Measurements from ENCODE around the gene CIDEC.
A peak's percentile ranks its signal among the peaks of the same experiment; 100 is the strongest.
"Not testable (repeated sequence)": the region's sequence is repeated elsewhere in the genome, so short reads cannot be mapped to it uniquely, and the experiment has no call there.

Gene CIDEC

GRCh38 chr3:9901967-9902366 lies 21.9 kb upstream of the CIDEC start:
- DNase-seq (ENCODE audit: low read depth, low spot score), result no peak

- DNase-seq (ENCODE audit: low read depth, low spot score), result not testable (repeated sequence)
Measured at GRCh38 chr3:9900965-9901415, 20.9 kb upstream of the CIDEC start.

GRCh38 chr3:9899289-9899791 lies 19.3 kb upstream of the CIDEC start:
- no peak for DNase-seq (ENCODE audit: low read depth, low spot score)

DNA sequence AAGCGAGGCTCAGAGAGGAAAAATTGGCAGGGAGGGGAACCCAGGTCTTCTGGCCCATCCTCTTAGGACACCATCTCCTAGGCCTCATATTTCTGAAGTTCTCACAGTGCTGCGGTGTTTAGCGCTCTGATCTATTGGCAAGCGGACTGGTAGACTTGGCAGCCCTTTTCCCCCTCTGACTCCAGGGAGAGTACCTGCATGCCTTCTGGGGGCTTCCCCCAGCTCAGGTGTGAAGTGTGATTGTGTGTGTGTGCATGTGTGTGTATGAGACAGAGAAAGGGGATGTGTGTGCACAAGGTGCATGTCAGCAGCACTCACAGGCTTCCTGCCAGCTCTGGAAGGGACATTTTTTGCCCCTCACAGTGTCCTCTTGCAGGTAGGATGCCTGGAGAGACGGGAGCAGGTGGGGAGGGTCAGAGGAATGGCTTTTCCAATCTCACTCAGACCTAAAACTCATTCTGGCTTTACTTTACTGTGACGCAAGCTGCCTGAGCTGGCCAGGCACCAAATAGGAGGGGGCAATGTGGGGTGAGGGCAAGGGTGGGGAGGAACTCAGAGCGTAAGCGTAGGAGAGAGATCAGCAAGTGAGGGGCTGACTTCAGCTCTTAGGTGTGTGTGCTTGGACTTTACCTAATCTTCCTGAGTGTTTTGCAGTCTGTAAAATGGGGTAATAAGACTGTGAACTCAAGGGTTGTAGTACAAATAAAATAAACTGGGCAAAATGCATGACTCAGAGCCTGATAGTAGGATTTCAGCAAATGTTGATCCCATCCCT lies 18.6 kb upstream of the CIDEC start:
- DNase-seq (ENCODE audit: low read depth, low spot score), result no peak

- DNase-seq (ENCODE audit: low read depth, low spot score), result no peak
Measured at GRCh38 chr3:9897408-9898372, 17.6 kb upstream of the CIDEC start.

- not testable (repeated sequence) for DNase-seq (ENCODE audit: low read depth, low spot score)
Measured at GRCh38 chr3:9896755-9897407, 16.8 kb upstream of the CIDEC start.

GRCh38 chr3:9895715-9896114 lies 15.7 kb upstream of the CIDEC start:
- DNase-seq (ENCODE audit: low read depth, low spot score), result not testable (repeated sequence)

DNA sequence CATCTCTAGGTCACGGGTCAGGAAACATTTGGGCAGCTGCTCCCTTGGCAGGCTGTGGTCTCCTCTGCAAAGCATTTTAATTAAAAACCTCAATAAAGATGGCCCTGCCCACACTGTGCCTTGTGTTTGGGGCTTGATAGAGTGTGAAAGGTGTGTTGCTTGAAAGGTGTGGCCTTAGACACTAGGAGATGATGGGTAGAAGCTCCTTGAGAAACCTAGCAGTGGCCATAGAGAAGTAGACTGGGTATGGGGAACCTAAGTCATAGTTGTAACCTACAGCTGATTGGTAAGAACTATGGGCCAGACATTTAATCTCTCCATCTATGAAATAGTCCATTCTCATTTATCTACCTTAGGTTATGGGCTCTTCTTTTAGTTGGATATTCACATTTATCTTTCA lies 13.7 kb upstream of the CIDEC start:
- DNase-seq (ENCODE audit: low read depth, low spot score), result no peak

DNA sequence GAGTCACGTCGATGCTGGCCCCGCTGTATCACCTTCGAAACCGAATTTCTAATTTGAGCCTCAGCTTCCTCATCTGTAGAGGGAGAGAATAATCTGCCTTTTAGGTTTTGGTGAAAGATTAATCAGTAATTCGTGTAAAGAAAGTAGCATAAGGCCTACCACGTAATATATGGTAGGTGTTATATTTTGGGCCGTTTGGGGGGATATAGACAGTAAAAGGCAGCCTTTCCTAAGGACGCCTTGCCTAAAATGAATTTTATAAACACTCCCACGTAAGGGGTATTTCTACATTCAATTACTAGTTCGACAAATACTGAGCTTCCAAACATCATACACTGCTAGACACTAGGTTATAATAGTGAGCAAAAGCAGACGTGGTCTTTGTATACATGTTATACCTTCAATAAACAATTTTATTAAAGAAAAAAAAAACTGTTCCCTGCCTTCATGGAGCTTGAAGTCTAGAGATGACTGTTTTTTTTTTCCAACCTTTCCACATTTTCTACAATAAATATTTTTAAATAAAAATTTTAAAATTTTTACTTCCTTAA lies 11.1 kb upstream of the CIDEC start:
- DNase-seq (ENCODE audit: low read depth, low spot score), result no peak

GRCh38 chr3:9890249-9891071 lies 10.4 kb upstream of the CIDEC start, which contains the start of gene JAGN1:
JAGN1 (plus strand) TSS chr3:9890610; CDS start chr3:9890723, 113 bp downstream.
- peak; percentile 91 for DNase-seq (ENCODE audit: low read depth, low spot score)

GRCh38 chr3:9889405-9889804 lies 9.4 kb upstream of the CIDEC start:
- no peak for DNase-seq (ENCODE audit: low read depth, low spot score)

- DNase-seq (ENCODE audit: low read depth, low spot score), result no peak
Measured at GRCh38 chr3:9888540-9888939, 8.5 kb upstream of the CIDEC start.

- no peak for DNase-seq (ENCODE audit: low read depth, low spot score)
Measured at GRCh38 chr3:9887480-9887879, 7.4 kb upstream of the CIDEC start.

DNA sequence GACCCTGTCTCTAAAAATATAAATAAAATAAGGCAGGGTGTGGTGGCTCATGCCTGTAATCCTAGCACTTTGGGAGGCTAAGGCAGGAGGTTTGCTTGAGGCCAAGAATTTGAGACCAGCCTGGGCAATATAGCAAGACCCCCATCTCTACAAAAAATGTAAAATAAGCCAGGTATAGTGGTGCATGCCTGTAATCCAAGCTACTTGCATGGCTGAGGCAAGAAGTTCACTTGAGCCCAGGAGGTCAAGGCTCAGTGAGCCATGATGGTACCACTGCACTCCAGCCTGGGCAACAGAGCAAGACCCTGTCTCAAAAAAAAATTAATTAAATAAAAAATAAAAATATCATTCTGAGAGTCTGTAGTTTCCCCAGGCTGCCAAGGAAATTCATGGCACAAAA lies 6.3 kb upstream of the CIDEC start:
- DNase-seq (ENCODE audit: low read depth, low spot score), result no peak

DNA sequence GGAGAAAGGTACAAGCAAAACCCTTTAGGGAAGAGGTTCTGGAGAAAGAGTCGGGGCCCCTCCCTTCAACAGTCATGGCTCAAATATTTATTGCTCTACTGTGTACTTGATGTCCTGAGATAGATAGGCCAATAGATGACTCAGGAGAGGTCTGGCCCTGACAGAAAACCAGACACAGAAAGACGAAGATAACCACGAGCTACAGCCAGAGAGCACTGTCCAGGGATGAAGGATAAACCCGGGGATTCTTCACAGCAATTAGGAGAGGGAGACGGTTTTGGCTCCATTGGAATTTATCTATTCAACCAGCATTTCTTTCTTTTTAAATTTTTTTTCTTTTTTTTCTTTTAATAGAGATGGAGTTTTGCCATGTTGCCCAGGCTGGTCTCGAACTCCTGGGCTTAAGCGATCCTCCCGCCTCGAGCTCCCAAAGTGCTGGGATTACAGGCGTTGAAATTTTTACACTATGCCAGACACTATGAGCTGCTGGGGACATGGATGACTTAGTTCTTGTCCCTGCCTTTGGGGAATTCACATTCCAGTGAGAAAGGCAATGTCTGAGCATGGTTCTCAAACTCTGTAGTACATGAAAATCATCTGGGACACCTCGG lies 4.6 kb upstream of the CIDEC start:
- peak; percentile 87 for DNase-seq (ENCODE audit: low read depth, low spot score)

GRCh38 chr3:9883706-9884554 lies 3.9 kb upstream of the CIDEC start:
- peak; percentile 21 for DNase-seq (ENCODE audit: low read depth, low spot score)

DNA sequence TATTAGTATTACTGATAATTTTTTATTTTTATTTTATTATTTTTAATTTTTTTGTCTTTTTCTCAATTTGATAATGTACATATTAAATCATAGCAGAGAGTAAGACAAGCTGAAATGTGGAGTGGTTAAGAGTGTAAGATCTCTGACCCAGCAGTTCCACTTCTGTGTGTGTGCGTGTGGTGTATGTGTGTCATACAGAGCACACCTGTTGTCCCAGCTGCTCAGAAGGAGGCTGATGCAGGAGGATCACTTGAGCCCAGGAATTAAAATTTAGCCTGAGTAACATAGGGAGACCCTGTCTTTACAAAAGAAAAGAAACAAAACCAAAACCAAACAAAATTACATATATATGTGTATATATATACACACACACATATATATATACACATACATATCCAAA lies 1.4 kb upstream of the CIDEC start:
- no peak for DNase-seq (ENCODE audit: low read depth, low spot score)

DNA sequence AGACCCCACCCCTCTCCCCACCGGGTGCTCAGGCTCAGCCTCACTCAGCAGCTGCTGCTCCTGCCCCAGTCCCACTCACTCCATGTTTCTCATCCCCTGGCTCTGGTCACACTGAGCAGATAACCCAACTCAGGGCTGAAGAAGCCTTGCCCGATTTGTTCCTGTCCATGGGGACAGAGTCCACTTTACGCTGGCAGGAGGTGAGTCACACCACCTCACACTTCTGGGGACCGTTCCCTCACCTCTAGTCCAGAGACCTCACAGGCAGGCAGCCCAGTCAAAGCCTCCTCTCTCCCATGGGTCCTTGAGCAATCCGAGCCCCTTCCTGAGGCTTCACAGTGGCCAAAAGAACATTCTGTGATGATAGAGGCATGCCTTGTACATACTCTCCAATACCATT lies 1.4 kb downstream of the CIDEC start:
- DNase-seq (ENCODE audit: low read depth, low spot score), result no peak

- peak; percentile 32 for DNase-seq (ENCODE audit: low read depth, low spot score)
Measured at GRCh38 chr3:9876991-9877390, 3.1 kb downstream of the CIDEC start.

All from ELF-1 (cell line).